IMR-90 (cell line): Measurements from ENCODE around the gene PINLYP.
"Not testable (repeated sequence)": the region's sequence is repeated elsewhere in the genome, so short reads cannot be mapped to it uniquely, and the experiment has no call there.

ENCODE experiments used
- MAZ ChIP-seq: IDR thresholded peaks from 2 replicates; pipeline ENCODE4 v1.6.1; 2012; ENCODE audit warnings: low read depth, mild to moderate bottlenecking, low read length, improper control_type of control experiment, moderate library complexity, borderline replicate concordance
- SMC3 ChIP-seq: fragments of 150-350 bp; IDR thresholded peaks from 2 replicates; pipeline ENCODE4 v1.6.1; 2016; ENCODE audit warnings: low read depth, mild to moderate bottlenecking, antibody characterized with exemption, low read length, moderate library complexity
- TF ChIP-seq, protein P1 (sequence below): conservative IDR thresholded peaks from 2 replicates; pipeline ENCODE4 v1.5.1; 2012; ENCODE audit warnings: mild to moderate bottlenecking, low read depth, low read length, improper control_type of control experiment

DNA sequence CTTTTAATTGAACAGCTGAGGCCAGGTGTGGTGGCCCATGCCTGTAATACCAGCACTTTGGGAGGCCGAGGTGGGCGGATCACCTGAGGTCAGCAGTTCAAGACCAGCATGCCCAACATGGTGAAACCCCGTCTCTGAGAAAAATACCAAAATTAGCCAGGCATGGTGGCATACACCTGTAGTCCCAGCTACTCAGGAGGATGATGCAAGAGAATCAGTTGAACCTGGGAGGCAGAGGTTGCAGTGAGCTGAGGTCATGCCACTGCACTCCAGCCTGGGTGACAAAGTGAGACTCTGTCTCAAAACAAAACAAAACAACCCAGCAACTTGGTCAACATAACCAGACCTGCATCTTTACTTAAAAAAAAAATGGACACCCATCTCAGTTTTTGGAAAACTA lies 11.4 kb downstream of the PINLYP start:
- not testable (repeated sequence) for TF ChIP-seq SMC3, MAZ
- TF ChIP-seq, protein P1, sequence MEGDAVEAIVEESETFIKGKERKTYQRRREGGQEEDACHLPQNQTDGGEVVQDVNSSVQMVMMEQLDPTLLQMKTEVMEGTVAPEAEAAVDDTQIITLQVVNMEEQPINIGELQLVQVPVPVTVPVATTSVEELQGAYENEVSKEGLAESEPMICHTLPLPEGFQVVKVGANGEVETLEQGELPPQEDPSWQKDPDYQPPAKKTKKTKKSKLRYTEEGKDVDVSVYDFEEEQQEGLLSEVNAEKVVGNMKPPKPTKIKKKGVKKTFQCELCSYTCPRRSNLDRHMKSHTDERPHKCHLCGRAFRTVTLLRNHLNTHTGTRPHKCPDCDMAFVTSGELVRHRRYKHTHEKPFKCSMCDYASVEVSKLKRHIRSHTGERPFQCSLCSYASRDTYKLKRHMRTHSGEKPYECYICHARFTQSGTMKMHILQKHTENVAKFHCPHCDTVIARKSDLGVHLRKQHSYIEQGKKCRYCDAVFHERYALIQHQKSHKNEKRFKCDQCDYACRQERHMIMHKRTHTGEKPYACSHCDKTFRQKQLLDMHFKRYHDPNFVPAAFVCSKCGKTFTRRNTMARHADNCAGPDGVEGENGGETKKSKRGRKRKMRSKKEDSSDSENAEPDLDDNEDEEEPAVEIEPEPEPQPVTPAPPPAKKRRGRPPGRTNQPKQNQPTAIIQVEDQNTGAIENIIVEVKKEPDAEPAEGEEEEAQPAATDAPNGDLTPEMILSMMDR: not testable (repeated sequence)
